BE2C (cell line): Measurements from ENCODE around the gene WDR41.
A peak's percentile ranks its signal among the peaks of the same experiment; 100 is the strongest.
"Not testable (repeated sequence)": the region's sequence is repeated elsewhere in the genome, so short reads cannot be mapped to it uniquely, and the experiment has no call there.

ENCODE experiments used
- DNase-seq: peaks from one replicate; pipeline ENCODE4 v3.0.0-alpha.2; 2020
- H3K27me3 ChIP-seq: fragments of 250-450 bp; sonication (Bioruptor Pico); 2 replicates; pipeline ENCODE4 v1.5.1; 2020; ENCODE audit warnings: mild to moderate bottlenecking
- H3K36me3 ChIP-seq: fragments of 250-450 bp; sonication (Bioruptor Pico); 2 replicates; pipeline ENCODE4 v1.5.1; 2020; ENCODE audit warnings: mild to moderate bottlenecking
- H3K4me1 ChIP-seq: fragments of 250-450 bp; sonication (Bioruptor Pico); 2 replicates; pipeline ENCODE4 v1.5.1; 2020
- H3K4me3 ChIP-seq: 2 replicates; pipeline ENCODE4 v1.5.1; 2011; ENCODE audit warnings: low read depth, low read length
- H3K9me3 ChIP-seq: fragments of 250-450 bp; sonication (Bioruptor Pico); 2 replicates; pipeline ENCODE4 v1.5.1; 2020
- TF ChIP-seq, protein P1 (sequence below): IDR thresholded peaks from 2 replicates; pipeline ENCODE4 v1.5.1; 2012; ENCODE audit warnings: mild to moderate bottlenecking, low read depth, low read length

Gene WDR41

DNA sequence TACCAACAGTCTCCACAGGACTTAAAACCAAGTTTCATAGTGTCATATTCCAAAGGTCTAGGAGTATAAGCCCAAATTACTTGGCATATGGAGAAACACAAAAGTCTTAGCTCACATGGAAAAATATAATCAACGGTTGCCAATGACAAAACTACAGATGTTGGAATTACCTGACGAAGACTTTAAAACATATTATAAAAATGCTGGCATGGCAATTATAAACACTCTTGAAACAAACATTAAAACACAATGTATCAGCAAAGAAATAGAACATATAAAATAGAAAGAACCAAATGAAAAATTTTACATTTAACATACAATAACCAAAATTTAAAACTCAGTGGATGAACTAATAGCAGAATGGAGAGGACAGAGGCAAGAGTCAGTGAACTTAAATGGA lies 7.9 kb upstream of the WDR41 start:
- TF ChIP-seq, protein P1, sequence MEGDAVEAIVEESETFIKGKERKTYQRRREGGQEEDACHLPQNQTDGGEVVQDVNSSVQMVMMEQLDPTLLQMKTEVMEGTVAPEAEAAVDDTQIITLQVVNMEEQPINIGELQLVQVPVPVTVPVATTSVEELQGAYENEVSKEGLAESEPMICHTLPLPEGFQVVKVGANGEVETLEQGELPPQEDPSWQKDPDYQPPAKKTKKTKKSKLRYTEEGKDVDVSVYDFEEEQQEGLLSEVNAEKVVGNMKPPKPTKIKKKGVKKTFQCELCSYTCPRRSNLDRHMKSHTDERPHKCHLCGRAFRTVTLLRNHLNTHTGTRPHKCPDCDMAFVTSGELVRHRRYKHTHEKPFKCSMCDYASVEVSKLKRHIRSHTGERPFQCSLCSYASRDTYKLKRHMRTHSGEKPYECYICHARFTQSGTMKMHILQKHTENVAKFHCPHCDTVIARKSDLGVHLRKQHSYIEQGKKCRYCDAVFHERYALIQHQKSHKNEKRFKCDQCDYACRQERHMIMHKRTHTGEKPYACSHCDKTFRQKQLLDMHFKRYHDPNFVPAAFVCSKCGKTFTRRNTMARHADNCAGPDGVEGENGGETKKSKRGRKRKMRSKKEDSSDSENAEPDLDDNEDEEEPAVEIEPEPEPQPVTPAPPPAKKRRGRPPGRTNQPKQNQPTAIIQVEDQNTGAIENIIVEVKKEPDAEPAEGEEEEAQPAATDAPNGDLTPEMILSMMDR, result no peak
- Histone ChIP-seq H3K4me1 (no peaks in the 10 kb centered on the region), H3K4me3 (no peak overlapping the region), H3K9me3 (no peaks in the 10 kb centered on the region), H3K36me3 (no peaks in the 10 kb centered on the region), H3K27me3 (no peaks in the 10 kb centered on the region)
- DNase-seq, result no peak

DNA sequence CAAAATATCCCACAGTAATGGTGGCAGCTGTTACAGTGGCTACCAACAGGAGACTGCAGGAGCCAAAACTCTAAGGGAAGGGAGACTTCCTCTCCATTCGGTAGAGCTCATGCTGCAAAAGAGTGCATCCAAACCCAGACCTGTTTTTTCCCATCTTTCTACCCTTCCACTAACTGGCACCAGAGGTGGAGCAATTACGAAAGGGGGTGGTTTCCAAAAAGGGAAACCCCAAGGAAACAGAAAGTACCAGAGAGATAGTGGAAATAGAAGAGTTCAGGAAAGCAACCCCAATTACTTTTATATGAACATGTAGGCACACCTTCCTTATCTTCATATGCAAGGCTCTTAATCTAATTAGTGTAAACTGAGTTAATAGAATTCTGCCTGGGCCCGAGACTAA lies 7.3 kb upstream of the WDR41 start:
- Histone ChIP-seq H3K9me3 (no peaks in the 10 kb centered on the region), H3K4me3 (no peak overlapping the region), H3K36me3 (no peaks in the 10 kb centered on the region), H3K27me3 (no peaks in the 10 kb centered on the region), H3K4me1 (no peaks in the 10 kb centered on the region)
- TF ChIP-seq, protein P1, result no peak
- DNase-seq, result no peak

DNA sequence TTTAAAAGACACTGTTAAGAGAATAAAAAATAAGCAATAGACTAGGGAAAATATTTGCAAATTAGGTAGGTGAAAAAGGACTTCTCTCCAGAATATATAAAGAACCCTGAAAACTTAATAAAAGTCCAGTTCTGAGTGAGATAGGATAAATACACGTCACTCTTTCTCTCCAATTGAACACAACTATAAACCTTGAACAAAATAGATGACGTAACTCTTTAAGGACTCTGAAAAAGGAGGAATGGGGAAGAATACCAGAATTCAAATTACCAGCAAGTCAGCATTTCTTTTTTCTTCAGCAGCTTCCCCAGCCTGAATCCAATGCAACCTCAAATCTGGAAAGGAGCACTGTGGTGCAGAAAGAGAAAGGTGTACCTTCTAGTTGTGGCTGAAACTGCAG lies 6.8 kb upstream of the WDR41 start:
- no peak overlapping the region for H3K4me3 ChIP-seq
- H3K36me3 ChIP-seq, result no peaks in the 10 kb centered on the region
- no peaks in the 10 kb centered on the region for H3K27me3 ChIP-seq
- DNase-seq, result no peak
- H3K4me1 ChIP-seq, result no peaks in the 10 kb centered on the region
- no peaks in the 10 kb centered on the region for H3K9me3 ChIP-seq
- TF ChIP-seq, protein P1, result no peak

DNA sequence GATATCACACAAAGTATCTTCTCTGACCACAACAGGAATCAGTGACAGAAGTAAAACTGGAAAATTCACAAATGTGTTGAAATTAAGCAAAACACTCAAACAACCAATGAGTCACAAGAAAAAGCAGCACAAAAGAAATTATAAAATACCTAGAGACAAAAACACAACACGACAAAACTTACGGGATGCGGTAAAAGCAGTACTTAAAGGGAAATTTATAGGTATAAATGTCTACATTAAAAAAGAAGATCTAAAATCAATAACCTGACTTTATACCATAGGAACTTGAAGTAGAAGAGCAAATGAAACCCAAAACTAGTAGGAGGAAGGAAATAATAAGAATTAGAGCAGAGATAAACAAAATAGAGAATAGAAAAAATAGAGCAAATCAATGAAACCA lies 2.8 kb upstream of the WDR41 start:
- TF ChIP-seq, protein P1, result no peak
- H3K27me3 ChIP-seq, result no peaks in the 10 kb centered on the region; the same call in 1 of the 2 replicates
- no peaks in the 10 kb centered on the region for H3K36me3 ChIP-seq
- DNase-seq, result no peak
- no peaks in the 10 kb centered on the region for H3K9me3 ChIP-seq
- H3K4me3 ChIP-seq, result no peak overlapping the region
- no peaks in the 10 kb centered on the region for H3K4me1 ChIP-seq

DNA sequence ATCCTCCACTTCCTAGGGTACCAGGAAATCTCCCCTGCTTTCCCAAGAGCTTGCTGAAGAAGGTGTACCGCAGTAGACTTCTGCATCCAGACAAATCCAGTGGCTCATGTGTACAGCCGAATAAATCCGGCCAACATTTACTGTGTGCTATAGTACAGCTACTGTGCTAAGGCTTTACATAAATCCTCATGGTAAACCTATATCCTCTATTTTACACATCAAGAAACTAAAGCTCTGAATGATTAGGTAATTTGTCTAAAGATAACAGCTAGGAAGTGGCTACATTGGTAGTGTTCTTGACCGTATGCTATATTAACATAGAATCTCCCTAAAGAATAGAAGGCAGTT lies 511 bp upstream of the WDR41 start:
- H3K9me3 ChIP-seq, result no peaks in the 10 kb centered on the region
- H3K4me1 ChIP-seq, result no peaks in the 10 kb centered on the region
- H3K4me3 ChIP-seq, result no peak overlapping the region
- TF ChIP-seq, protein P1, result no peak
- H3K36me3 ChIP-seq, result no peaks in the 10 kb centered on the region
- H3K27me3 ChIP-seq, result no peaks in the 10 kb centered on the region; the same call in 1 of the 2 replicates
- DNase-seq, result no peak

DNA sequence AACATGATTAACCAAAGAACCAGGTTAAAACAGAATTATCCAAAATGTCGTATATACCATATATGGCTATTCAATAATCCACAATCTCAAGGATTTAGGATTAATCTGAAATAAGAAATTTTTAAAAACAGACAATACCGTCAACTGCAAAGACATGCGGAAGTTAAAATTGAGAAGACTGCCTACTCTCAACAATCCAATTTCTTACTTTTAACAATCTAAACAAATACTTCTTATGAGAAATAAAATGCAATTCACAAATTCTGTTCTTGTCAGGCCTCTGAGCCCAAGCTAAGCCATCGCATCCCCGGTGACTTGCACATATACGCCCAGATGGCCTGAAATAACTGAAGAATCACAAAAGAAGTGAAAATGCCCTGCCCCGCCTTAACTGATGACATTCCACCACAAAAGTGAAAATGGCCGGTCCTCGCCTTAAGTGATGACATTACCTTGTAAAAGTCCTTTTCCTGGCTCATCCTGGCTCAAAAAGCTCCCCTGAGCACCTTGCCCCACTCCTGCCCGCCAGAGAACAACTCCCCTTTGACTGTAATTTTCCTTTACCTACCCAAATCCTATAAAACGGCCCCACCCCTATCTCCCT lies 1.3 kb downstream of the WDR41 start:
- H3K9me3 ChIP-seq, H3K27me3 ChIP-seq, DNase-seq, H3K36me3 ChIP-seq, H3K4me1 ChIP-seq: not testable (repeated sequence)
- peak overlapping the region; percentile 90 for H3K4me3 ChIP-seq
